ENCODE results near the gene LMBR1.
A peak's percentile ranks its signal among the peaks of the same experiment; 100 is the strongest.
"Not testable (repeated sequence)": the region's sequence is repeated elsewhere in the genome, so short reads cannot be mapped to it uniquely, and the experiment has no call there.

LMBR1 gene, protein sequence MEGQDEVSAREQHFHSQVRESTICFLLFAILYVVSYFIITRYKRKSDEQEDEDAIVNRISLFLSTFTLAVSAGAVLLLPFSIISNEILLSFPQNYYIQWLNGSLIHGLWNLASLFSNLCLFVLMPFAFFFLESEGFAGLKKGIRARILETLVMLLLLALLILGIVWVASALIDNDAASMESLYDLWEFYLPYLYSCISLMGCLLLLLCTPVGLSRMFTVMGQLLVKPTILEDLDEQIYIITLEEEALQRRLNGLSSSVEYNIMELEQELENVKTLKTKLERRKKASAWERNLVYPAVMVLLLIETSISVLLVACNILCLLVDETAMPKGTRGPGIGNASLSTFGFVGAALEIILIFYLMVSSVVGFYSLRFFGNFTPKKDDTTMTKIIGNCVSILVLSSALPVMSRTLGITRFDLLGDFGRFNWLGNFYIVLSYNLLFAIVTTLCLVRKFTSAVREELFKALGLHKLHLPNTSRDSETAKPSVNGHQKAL

GRCh38 chr7:156892821-156893706 lies at the start of gene LMBR1:
Gene LMBR1, minus strand, starts transcription at chr7:156893183. Its CDS starts 190 bp downstream, at chr7:156892993.
- peak; percentile 97 for DNase-seq

DNA sequence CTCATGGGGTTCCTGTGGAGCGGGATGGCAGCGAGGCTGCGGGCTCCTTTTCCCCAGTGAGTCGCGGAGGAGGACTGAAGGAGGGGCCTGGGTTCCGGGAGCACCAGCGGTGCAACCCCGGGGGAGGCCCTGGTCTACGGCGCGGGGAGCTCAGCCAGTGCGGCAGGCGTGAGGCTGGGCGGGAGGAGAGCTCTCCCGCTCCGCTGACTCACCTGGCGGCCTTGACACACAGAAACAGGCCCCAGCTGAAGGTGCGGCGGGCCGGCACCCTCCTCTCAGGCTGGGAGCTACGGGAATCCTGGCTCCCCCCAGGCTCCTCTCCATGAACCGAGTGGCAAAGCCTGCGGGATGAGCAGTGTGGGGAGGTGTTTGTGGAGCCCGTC lies 49.7 kb upstream of the LMBR1 start:
- DNase-seq: no peak

GRCh38 chr7:156941393-156942182 lies 48.6 kb upstream of the LMBR1 start:
- no peak for DNase-seq

DNA sequence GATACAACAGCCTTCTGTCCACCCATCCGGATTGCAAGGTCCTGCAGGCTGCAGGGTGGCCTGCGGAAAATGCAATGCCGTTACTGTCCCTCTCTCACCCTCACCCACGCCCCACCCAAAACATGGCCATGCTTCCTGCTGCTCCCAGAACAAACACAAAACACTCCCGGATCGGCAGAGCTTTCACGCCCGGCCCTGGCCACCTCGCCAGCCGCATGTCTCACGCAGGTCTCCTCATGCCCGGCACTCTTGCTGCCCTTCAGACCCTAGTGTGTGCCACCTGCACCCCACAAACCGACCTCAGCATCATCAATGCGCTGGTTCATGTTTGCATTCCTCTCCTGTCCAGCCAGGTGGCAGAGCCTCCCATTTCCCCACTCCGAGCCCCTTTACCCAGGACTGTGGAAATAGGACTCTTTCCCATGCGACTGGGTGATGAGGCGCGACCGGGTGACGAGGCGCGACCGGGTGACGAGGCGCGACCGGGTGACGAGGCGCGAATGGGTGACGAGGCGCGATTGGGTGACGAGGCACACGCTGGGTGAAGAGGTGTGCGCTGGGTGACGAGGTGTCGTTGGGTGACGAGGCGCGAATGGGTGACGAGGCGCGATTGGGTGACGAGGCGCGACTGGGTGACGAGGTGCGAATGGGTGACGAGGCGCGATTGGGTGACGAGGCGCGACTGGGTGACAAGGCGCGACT lies 47.6 kb upstream of the LMBR1 start:
- no peak for DNase-seq

GRCh38 chr7:156936766-156937165 lies 43.8 kb upstream of the LMBR1 start:
- not testable (repeated sequence) for DNase-seq

DNA sequence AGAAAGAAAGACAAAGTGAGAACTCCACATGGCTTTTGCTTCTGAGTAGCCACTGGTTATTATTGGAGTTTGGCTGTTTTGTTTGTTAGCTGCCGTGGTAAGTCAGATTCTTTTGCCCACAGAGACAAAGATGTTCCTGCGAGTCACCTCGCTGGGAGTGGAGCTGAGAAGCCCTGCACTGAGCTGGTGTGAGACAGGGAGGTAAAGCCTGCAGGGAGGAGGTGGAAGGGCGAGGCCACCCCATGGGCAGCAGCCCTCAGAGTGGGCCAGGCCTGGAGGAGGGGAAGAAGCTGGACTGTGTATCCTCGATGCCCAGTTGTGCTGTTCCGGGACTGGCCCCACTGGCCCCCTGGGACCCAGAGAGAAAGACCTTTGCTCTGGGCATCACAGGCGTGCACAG lies 42.3 kb upstream of the LMBR1 start:
- no peak for DNase-seq

- no peak for DNase-seq
These were observed 39.0 kb upstream of the LMBR1 start for GRCh38 chr7:156932006-156932405.

DNA sequence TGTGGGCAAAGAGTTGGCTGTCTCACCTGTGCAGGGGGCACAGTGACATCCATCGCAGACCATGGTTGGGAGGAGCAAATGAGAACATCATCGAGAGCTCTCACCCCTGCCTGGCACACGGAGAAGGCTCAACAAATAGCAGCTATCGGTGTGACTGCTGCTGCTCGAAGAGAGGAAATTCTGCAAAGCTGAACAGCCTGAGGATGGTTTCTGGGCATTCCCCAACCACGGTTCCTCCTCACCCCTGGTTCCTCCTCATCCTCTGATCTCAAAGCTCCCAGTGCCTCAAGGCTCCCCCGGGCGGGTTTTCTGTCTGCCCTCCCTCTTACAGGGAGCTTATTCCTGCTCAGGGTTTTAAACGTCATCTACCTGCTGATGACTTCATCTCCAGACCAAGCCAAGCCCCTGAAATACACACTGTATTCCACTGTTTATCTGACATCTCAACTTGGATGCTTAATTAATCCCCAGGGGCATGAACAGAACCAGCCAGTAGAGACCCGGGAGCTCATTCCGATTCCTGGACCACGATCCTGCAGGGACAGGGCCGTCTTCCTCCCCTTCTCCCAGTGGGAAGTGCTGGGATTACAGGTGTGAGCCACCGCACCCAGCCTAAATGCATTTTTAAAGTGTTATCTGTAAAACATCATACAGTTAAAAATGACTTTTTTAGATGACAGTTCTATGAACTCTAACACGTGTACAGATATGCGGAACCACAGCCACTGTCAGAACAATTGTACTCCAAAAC lies 37.0 kb upstream of the LMBR1 start:
- peak; percentile 60 for DNase-seq

DNA sequence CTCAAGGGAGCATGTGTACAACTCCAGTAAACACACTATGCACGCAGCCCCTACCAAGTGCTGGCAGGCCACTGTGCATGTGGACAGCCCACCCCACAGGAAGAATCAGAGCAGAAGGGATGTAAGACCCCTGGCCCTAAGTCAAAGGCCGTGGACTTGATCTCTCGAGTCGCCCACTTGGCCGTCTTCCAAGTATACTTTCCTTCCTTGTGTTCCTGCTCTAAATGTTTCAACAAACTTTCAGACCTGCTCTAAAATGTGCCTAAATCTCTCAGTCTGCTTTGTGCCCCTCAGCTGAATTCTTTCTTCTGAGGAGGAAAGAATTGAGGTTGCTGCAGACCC lies 35.4 kb upstream of the LMBR1 start:
- no peak for DNase-seq

DNA sequence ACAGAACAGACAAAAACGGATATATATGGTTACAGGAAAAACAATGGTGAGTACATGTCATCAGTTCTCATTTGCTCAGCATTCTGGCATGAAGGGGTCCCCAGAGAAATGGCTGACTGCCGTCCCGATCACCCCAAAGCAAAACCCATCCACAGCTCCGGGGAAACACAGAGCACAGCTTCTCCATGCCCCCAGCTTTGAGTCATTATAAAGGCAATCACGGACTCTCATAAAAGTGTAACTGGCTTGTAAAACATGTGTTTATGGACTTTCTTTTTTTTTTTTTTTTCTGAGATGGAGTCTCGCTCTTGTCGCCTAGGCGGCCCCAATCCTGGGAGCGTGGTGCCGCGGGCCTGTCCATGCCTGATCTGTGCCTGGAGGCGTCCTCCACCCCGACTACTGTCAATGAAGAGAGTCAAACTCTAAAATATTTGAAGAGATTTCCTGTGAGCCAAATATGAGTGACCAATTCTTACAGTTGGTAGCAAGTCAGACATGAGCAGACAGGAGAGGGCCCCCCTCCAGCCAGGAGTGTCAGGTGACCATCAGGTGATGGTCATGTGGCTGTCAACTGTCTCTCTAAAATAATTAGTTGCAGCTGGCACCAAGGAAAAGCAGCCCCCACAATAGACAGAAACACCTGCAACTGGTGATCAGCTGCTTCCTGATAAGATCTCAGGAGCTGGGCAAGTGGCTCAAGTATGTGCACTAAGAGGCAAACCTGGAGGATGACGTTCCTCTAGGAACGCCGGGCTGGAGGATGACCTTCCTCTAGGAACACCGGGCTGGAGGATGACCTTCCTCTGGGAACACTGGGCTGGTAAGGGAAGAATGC lies 34.8 kb upstream of the LMBR1 start:
- no peak for DNase-seq

DNA sequence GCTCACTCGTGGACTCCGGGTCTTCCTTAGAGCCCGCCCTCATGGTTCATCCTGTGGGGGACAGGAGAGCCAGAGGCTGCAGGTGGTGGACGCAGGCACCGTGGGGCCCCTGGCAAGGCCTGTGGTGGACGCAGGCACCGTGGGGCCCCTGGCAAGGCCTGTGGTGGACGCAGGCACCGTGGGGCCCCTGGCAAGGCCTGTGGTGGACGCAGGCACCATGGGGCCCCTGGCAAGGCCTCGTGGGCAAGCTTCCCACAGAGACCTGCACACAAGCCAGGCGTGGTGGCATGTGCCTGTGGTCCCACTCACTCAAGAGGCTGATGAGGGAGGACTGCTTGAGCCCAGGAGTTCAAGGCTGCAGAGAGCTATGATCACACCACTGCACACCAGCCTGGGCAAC lies 32.8 kb upstream of the LMBR1 start:
- not testable (repeated sequence) for DNase-seq

- DNase-seq: not testable (repeated sequence)
These were observed 29.3 kb upstream of the LMBR1 start for GRCh38 chr7:156922304-156922703.

GRCh38 chr7:156920487-156921373 lies 27.7 kb upstream of the LMBR1 start:
- DNase-seq: not testable (repeated sequence)

DNA sequence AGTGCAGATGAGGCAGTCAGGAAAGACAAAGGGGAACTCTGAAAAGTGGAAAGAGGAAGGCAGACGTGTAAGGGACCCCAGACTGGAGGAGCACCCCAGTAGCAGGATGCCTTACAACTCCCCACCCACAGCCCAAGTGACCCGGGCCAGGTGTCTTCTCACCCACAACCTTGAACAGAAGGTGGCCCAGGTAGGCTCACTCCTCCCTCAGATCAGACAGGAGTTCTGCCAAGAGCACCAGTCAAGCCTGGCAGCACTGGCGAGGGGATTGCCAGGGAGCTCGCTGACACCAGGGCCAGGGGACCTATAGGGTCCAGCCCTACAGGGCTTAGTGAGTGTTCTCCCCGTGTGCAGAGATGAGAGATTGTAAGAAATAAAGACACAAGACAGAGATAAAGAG lies 27.1 kb upstream of the LMBR1 start:
- DNase-seq: no peak

GRCh38 chr7:156919132-156919713 lies 26.2 kb upstream of the LMBR1 start:
- no peak for DNase-seq

DNA sequence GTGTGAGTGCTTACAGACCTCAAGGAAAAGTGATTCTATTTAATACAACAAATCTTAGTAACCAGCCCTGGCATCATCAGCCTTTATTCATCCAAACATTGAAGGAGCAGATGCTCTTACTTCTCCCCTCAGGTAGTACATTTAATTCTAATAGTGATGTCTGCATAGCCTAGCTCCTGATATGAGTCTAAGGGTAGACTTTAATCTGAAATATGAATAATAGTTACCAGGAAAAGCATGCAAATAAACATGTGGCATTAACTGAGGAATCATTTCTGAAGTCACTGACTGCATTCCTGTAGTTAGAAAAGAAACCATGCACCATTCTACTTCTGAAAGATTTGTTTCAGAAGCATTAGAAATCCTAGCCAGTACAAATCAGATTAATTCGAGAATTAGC lies 25.7 kb upstream of the LMBR1 start:
- DNase-seq: no peak

GRCh38 chr7:156909574-156910252 lies 16.7 kb upstream of the LMBR1 start:
- not testable (repeated sequence) for DNase-seq

DNA sequence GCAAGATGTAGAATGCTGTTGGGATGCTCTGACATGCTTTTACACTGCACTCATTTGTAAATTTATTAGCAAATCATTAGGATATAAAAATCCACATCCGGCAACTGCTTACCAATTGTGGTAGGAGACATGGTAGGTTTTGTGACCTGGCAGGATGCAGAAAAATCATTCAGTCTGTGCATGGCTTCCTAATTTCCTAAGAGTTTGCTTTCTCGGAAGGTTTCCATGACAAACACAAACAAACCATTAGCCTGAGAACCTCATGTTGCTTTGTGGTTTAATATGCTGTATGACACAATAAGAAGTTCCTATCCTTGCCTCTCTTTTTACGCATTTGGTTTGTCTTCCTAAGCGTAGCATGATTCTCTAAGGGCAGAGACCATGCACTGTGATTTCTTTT lies 14.7 kb upstream of the LMBR1 start:
- DNase-seq: no peak

DNA sequence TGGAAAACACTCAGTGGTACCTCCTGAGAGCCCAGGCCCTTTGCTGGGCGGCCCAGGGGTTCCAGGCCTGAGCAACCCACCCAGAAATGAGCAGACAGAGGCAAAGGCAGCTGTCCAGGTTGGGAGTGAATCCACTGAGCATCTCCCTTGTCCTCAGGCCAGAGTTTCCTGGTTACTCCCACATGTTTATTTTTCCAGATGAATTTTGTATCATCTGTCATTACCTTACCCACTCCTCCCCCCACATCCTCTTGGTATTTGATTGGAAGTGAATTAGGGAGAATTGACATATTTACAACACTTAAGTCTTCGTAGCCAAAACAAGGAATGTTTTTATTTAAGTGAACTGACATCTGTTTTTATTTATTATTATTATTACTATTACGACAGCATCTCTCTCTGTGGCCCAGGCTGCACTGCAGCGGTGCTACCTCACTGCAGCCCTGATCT lies 13.2 kb upstream of the LMBR1 start:
- no peak for DNase-seq

Measured in activated CD8-positive, alpha-beta memory T cell treated with anti-CD3 and anti-CD28 coated beads, Interleukin-2, amount 50 U/mL, for 4 hours (primary cell).